Tibial artery (tissue), 4 donors: Measurements from ENCODE around the gene ACP6.

ENCODE experiments used
- DNase-seq, 2 donors: peaks; one replicate each; pipeline ENCODE4 v3.0.0-alpha.2; 2019
- H3K27ac ChIP-seq, 2 donors: fragments of 200-600 bp; sonication (generic) in 1 of 2; 1 replicate in 1 of 2; 2 replicates in 1 of 2; pipeline ENCODE4 v1.5.1; 2018 to 2019; ENCODE audit warnings: mild to moderate bottlenecking in 1 of 2
- H3K27me3 ChIP-seq, 2 donors: fragments of 200-600 bp; sonication (generic) in 1 of 2; one replicate each; pipeline versions ENCODE4 v1.5.1 to v1.6.0; 2016 to 2019
- H3K36me3 ChIP-seq, 3 donors: fragments of 200-600 bp; sonication (generic) in 2 of 3; one replicate each; pipeline ENCODE4 v1.5.1; 2016 to 2019; ENCODE audit warnings: mild to moderate bottlenecking in 2 of 3
- H3K4me1 ChIP-seq, 4 donors: fragments of 200-600 bp; sonication (generic) in 2 of 4; 1 replicate in 3 of 4; 2 replicates in 1 of 4; pipeline ENCODE4 v1.5.1; 2016 to 2019
- H3K4me3 ChIP-seq, 2 donors: fragments of 200-600 bp; sonication (generic) in 1 of 2; 1 replicate in 1 of 2; 2 replicates in 1 of 2; pipeline ENCODE4 v1.5.1; 2018 to 2019; ENCODE audit warnings: mild to moderate bottlenecking in 2 of 2
- H3K9me3 ChIP-seq, 3 donors: fragments of 200-600 bp; sonication (generic) in 1 of 3; one replicate each; pipeline ENCODE4 v1.5.1; 2016 to 2019
- CTCF ChIP-seq, 2 experiments: fragments of 200-600 bp in 1 of 2; fragments of 450-650 bp in 1 of 2; IDR thresholded peaks; one replicate each; pipeline ENCODE4 v1.5.1; 2017 to 2019; ENCODE audit warnings: antibody characterized with exemption in 2 of 2, mild to moderate bottlenecking in 1 of 2, moderate library complexity in 1 of 2
- intact Hi-C: fragments of 100-400 bp; cut with DNase I; formaldehyde crosslinking; loops from one replicate; pipeline ENCODE4 v1.15.0; 2023; ENCODE audit warnings: low total_unique reads

The ACP6 gene

GRCh38 chr1:147636314-147636713, 34.0 kb downstream of the ACP6 start:
- Histone ChIP-seq H3K4me3 (no peak overlapping the region), H3K4me1 (no peaks in the 10 kb centered on the region), H3K27ac (no peak overlapping the region), H3K9me3 (no peaks in the 10 kb centered on the region), H3K27me3 (no peaks in the 10 kb centered on the region), H3K36me3 (peaks cover 0 to 8% (median 0%) of the 10 kb centered on the region in 3 donors)
- intact Hi-C loops: no loop called here
- DNase-seq: no peak
- TF ChIP-seq CTCF (IDR thresholded peaks at IDR 0.05): no peak

GRCh38 chr1:147635342-147635741, 35.0 kb downstream of the ACP6 start:
- TF ChIP-seq CTCF (IDR thresholded peaks at IDR 0.05): no peak
- Histone ChIP-seq H3K4me1 (no peaks in the 10 kb centered on the region), H3K27me3 (no peaks in the 10 kb centered on the region), H3K9me3 (no peaks in the 10 kb centered on the region), H3K27ac (no peak overlapping the region), H3K4me3 (no peak overlapping the region), H3K36me3 (peaks cover 0 to 10% (median 0%) of the 10 kb centered on the region in 3 donors)
- no peak for DNase-seq
- intact Hi-C loops: no loop called here

GRCh38 chr1:147634645-147635044, 35.7 kb downstream of the ACP6 start:
- peaks cover 0 to 15% (median 0%) of the 10 kb centered on the region in 3 donors for H3K36me3 ChIP-seq
- intact Hi-C loops: no loop called here

GRCh38 chr1:147633759-147634158, 36.6 kb downstream of the ACP6 start:
- TF ChIP-seq CTCF (IDR thresholded peaks at IDR 0.05): no peak
- intact Hi-C loops: no loop called here

More at GRCh38 chr1:147634645-147635044, 35.7 kb downstream of the ACP6 start:
- DNase-seq: no peak
- no peak for TF ChIP-seq CTCF (IDR thresholded peaks at IDR 0.05)
- no peaks in the 10 kb centered on the region for H3K27me3 ChIP-seq
- no peak overlapping the region for H3K27ac ChIP-seq
- H3K9me3 ChIP-seq: no peaks in the 10 kb centered on the region
- no peaks in the 10 kb centered on the region for H3K4me1 ChIP-seq
- H3K4me3 ChIP-seq: no peak overlapping the region

GRCh38 chr1:147631839-147632238, 38.5 kb downstream of the ACP6 start:
- Histone ChIP-seq H3K36me3 (peaks cover 0 to 18% (median 0%) of the 10 kb centered on the region in 3 donors), H3K9me3 (no peaks in the 10 kb centered on the region), H3K27ac (no peak overlapping the region), H3K4me3 (no peak overlapping the region), H3K27me3 (no peaks in the 10 kb centered on the region), H3K4me1 (no peaks in the 10 kb centered on the region)
- intact Hi-C loops: no loop called here
- no peak for TF ChIP-seq CTCF (IDR thresholded peaks at IDR 0.05)
- no peak for DNase-seq

More at GRCh38 chr1:147633759-147634158, 36.6 kb downstream of the ACP6 start:
- Histone ChIP-seq H3K4me1 (no peaks in the 10 kb centered on the region), H3K9me3 (no peaks in the 10 kb centered on the region), H3K27me3 (no peaks in the 10 kb centered on the region), H3K4me3 (no peak overlapping the region), H3K27ac (no peak overlapping the region), H3K36me3 (peaks cover 0 to 15% (median 0%) of the 10 kb centered on the region in 3 donors)
- no peak for DNase-seq

GRCh38 chr1:147630447-147630846, 39.9 kb downstream of the ACP6 start:
- Histone ChIP-seq H3K4me3 (no peak overlapping the region), H3K9me3 (no peaks in the 10 kb centered on the region), H3K36me3 (peaks cover 0 to 14% (median 0%) of the 10 kb centered on the region in 3 donors), H3K27ac (no peak overlapping the region), H3K27me3 (no peaks in the 10 kb centered on the region), H3K4me1 (no peaks in the 10 kb centered on the region)
- intact Hi-C loops: no loop called here
- no peak for DNase-seq
- TF ChIP-seq CTCF (IDR thresholded peaks at IDR 0.05): no peak
